Measurements from ENCODE around the gene FOXF2.

DNA sequence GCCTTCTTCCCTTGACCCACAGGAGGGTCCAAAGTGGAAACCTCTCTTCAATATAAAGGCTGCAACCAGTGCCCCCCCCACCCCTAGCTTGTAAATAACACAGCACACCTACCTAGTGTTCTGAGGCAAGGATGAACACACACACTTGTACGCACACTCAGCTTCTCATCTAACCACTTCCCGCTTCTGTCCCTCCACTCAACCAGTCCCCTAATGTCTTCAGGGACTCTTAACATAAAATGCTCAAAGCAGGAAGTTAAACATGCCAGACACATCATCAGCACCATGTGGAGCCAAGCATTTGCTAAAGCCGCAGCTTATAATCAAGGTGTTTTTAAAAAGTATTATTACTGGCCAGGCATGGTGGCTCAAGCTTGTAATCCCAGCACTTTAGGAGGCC, 42.2 kb upstream of the FOXF2 start:
- TF ChIP-seq EZH2 (IDR thresholded peaks at IDR 0.05; ENCODE audit: low read length, unreplicated experiment): no peak
- no peak for TF ChIP-seq EZH2phosphoT487 (IDR thresholded peaks at IDR 0.05; ENCODE audit: borderline replicate concordance, low read length)
- no peak for TF ChIP-seq CTCF (conservative IDR thresholded peaks at IDR 0.05; ENCODE audit: low read depth, low read length)
